Measurements from ENCODE around the gene SELENOK.

DNA sequence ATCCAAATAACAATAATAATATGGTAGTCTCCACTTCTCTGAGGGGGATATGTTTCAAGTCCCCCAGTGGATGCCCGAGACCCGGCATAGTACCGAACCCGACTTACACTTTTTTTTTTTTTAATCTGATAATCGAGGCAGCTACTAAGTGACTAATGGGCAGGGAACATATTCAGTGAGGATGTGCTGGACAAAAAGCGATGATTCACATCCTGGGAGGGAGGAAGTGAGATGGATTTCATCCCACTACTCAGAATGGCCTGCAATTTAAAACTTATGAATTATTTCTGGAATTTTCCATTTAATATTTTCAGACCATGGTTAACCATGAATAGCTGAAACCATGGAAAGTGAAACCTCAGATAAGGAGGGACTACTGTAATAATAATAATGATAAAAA is 49.5 kb upstream of the SELENOK start:
- TF ChIP-seq, protein P1, sequence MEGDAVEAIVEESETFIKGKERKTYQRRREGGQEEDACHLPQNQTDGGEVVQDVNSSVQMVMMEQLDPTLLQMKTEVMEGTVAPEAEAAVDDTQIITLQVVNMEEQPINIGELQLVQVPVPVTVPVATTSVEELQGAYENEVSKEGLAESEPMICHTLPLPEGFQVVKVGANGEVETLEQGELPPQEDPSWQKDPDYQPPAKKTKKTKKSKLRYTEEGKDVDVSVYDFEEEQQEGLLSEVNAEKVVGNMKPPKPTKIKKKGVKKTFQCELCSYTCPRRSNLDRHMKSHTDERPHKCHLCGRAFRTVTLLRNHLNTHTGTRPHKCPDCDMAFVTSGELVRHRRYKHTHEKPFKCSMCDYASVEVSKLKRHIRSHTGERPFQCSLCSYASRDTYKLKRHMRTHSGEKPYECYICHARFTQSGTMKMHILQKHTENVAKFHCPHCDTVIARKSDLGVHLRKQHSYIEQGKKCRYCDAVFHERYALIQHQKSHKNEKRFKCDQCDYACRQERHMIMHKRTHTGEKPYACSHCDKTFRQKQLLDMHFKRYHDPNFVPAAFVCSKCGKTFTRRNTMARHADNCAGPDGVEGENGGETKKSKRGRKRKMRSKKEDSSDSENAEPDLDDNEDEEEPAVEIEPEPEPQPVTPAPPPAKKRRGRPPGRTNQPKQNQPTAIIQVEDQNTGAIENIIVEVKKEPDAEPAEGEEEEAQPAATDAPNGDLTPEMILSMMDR (IDR thresholded peaks at IDR 0.05), result no peak
- TF ChIP-seq POLR2A (IDR thresholded peaks at IDR 0.05), result no peak
